H1 (cell line): ENCODE data around the gene ITSN1. TPM values are rescaled to one million over a fixed set of nuclear protein-coding genes. Genes with fewer than 3 reads are reported as not detected.

Source experiments
- CTCF ChIA-PET: fragments of 300-600 bp; sonication (Branson Sonifier 250); formaldehyde crosslinking; loops from one replicate; lab custom pipeline; 2021; ENCODE audit not compliant: partially characterized antibody; lab: Charles Lee
- POLR2A ChIA-PET: fragments of 300-600 bp; sonication (Branson Sonifier 250); formaldehyde crosslinking; loops from one replicate; lab custom pipeline; 2021; ENCODE audit warnings: inconsistent platforms; ENCODE audit not compliant: partially characterized antibody; lab: Charles Lee
- DNase-seq, 2 experiments: peaks; one replicate each; pipeline versions ENCODE4 v3.0.0 to v3.0.0-alpha.2; 2010 to 2022; ENCODE audit warnings: low spot score in 2 of 2, low read depth in 1 of 2, mixed read lengths in 1 of 2
- FAIRE-seq: peaks from 2 replicates; lab custom pipeline; 2011; peaks lifted over from hg19 to GRCh38; lab: Jason Lieb, UNC
- H2AFZ ChIP-seq: 2 replicates; pipeline ENCODE4 v1.8.1; 2012; ENCODE audit warnings: low read length, inconsistent platforms
- H2AK5ac ChIP-seq: 2 replicates; pipeline ENCODE4 v1.6.1; 2013; ENCODE audit warnings: low read depth, low read length
- H2BK120ac ChIP-seq: replicated peaks from 2 replicates; pipeline ENCODE3; 2013; ENCODE audit warnings: low read depth, low read length, inconsistent platforms
- H2BK12ac ChIP-seq: 2 replicates; pipeline ENCODE4 v1.6.1; 2013; ENCODE audit warnings: low read depth, low read length
- H2BK15ac ChIP-seq: 2 replicates; pipeline ENCODE4 v1.6.1; 2013; ENCODE audit warnings: low read length
- H2BK20ac ChIP-seq: 2 replicates; pipeline ENCODE4 v1.6.1; 2013; ENCODE audit warnings: low read length
- H2BK5ac ChIP-seq: 2 replicates; pipeline ENCODE4 v1.6.1; 2013; ENCODE audit warnings: low read depth, low read length
- H3K14ac ChIP-seq: 2 replicates; pipeline ENCODE4 v1.6.1; 2013; ENCODE audit warnings: inconsistent platforms; ENCODE audit not compliant: insufficient read length
- H3K18ac ChIP-seq: 2 replicates; pipeline ENCODE4 v1.6.1; 2013; ENCODE audit warnings: low read length; ENCODE audit errors: extremely low read depth
- H3K23ac ChIP-seq: 2 replicates; pipeline ENCODE4 v1.6.1; 2013; ENCODE audit warnings: inconsistent platforms; ENCODE audit not compliant: insufficient read length
- H3K23me2 ChIP-seq: 2 replicates; pipeline ENCODE4 v1.6.1; 2013; ENCODE audit warnings: low read depth, low read length
- H3K27ac ChIP-seq: 2 replicates; pipeline ENCODE4 v1.6.1; 2011; ENCODE audit warnings: low read depth, low read length, inconsistent platforms
- H3K27me3 ChIP-seq, 4 experiments: replicated peaks in 1 of 4; 1 replicate in 1 of 4; 2 replicates in 3 of 4; pipeline versions ENCODE4 v1.6.1 to v1.8.1; 2011 to 2013; ENCODE audit warnings: low read length in 3 of 4, mild to moderate bottlenecking in 3 of 4, inconsistent platforms in 2 of 4, mixed read lengths in 2 of 4, moderate library complexity in 1 of 4; ENCODE audit not compliant: control insufficient read depth in 3 of 4, insufficient read depth in 3 of 4; ENCODE audit errors: extremely low read depth in 1 of 4
- H3K36me3 ChIP-seq, 4 experiments: 2 replicates each; pipeline versions ENCODE4 v1.6.1 to v1.8.1; 2011 to 2013; ENCODE audit warnings: mild to moderate bottlenecking in 4 of 4, low read length in 3 of 4, moderate library complexity in 2 of 4, control low read depth in 1 of 4, inconsistent platforms in 1 of 4; ENCODE audit not compliant: insufficient read depth in 4 of 4, control insufficient read depth in 2 of 4
- H3K4ac ChIP-seq: replicated peaks from 2 replicates; pipeline ENCODE3; 2013; ENCODE audit warnings: low read length, low read depth, mixed read lengths, inconsistent platforms; ENCODE audit not compliant: insufficient read length
- H3K4me1 ChIP-seq, 4 experiments: replicated peaks in 1 of 4; 1 replicate in 1 of 4; 2 replicates in 3 of 4; pipeline versions ENCODE4 v1.6.1 to v1.8.1; 2011 to 2013; ENCODE audit warnings: low read length in 3 of 4, inconsistent platforms in 2 of 4, mixed read lengths in 1 of 4; ENCODE audit not compliant: insufficient read depth in 4 of 4, control insufficient read depth in 3 of 4
- H3K4me2 ChIP-seq, 2 experiments: 2 replicates each; pipeline versions ENCODE4 v1.6.1 to v1.8.1; 2011 to 2013; ENCODE audit warnings: low read depth in 2 of 2, low read length in 2 of 2, control low read depth in 1 of 2, inconsistent platforms in 1 of 2, mild to moderate bottlenecking in 1 of 2; ENCODE audit not compliant: insufficient read depth in 1 of 2
- H3K4me3 ChIP-seq, 4 experiments: fragments of 200-600, 300-600 bp in 1 of 4; sonication (generic), shearing (Covaris generic), sonication (Bioruptor Twin) in 1 of 4; 2 replicates each; pipeline versions ENCODE4 v1.5.1 to v1.8.1; 2011 to 2016; ENCODE audit warnings: low read length in 4 of 4, low read depth in 3 of 4, control low read depth in 2 of 4, inconsistent platforms in 2 of 4, mild to moderate bottlenecking in 2 of 4, mixed read lengths in 1 of 4, moderate library complexity in 1 of 4; ENCODE audit not compliant: insufficient read depth in 2 of 4; ENCODE audit errors: extremely low read depth in 1 of 4
- H3K56ac ChIP-seq: replicated peaks from 2 replicates; pipeline ENCODE3; 2013; ENCODE audit warnings: low read depth, mild to moderate bottlenecking, mixed read lengths, low read length, inconsistent platforms; ENCODE audit not compliant: insufficient read length
- H3K79me1 ChIP-seq: 2 replicates; pipeline ENCODE4 v1.6.1; 2013; ENCODE audit warnings: low read depth, low read length, control low read depth
- H3K79me2 ChIP-seq, 2 experiments: 2 replicates each; pipeline versions ENCODE4 v1.6.1 to v1.8.1; 2012 to 2013; ENCODE audit warnings: low read length in 2 of 2, mild to moderate bottlenecking in 2 of 2, inconsistent platforms in 1 of 2; ENCODE audit not compliant: insufficient read depth in 2 of 2, control insufficient read depth in 1 of 2
- H3K9ac ChIP-seq, 4 experiments: replicated peaks in 1 of 4; 1 replicate in 1 of 4; 2 replicates in 3 of 4; pipeline versions ENCODE4 v1.6.1 to v1.8.1; 2011 to 2013; ENCODE audit warnings: low read depth in 3 of 4, low read length in 3 of 4, control low read depth in 2 of 4, mild to moderate bottlenecking in 2 of 4, moderate library complexity in 2 of 4, inconsistent platforms in 1 of 4; ENCODE audit errors: extremely low read depth in 1 of 4
- H3K9me3 ChIP-seq, 2 experiments: 2 replicates each; pipeline versions ENCODE4 v1.6.1 to v1.8.1; 2012 to 2013; ENCODE audit warnings: mild to moderate bottlenecking in 2 of 2, moderate library complexity in 2 of 2, control low read depth in 1 of 2, inconsistent platforms in 1 of 2, low read depth in 1 of 2, low read length in 1 of 2, mixed read lengths in 1 of 2; ENCODE audit not compliant: insufficient read depth in 2 of 2
- H4K20me1 ChIP-seq, 2 experiments: replicated peaks in 1 of 2; 2 replicates each; pipeline versions ENCODE3 to v1.8.1; 2011 to 2013; ENCODE audit warnings: inconsistent platforms in 2 of 2, low read length in 2 of 2, mild to moderate bottlenecking in 1 of 2; ENCODE audit not compliant: insufficient read depth in 2 of 2, control insufficient read depth in 1 of 2
- H4K5ac ChIP-seq: 2 replicates; pipeline ENCODE4 v1.6.1; 2013; ENCODE audit warnings: low read length, low read depth, mixed read lengths, inconsistent platforms; ENCODE audit not compliant: insufficient read length
- H4K8ac ChIP-seq: 2 replicates; pipeline ENCODE4 v1.8.0; 2013; ENCODE audit warnings: mild to moderate bottlenecking, moderate library complexity, low read length, inconsistent platforms; ENCODE audit not compliant: insufficient read depth; ENCODE audit errors: extremely low read depth
- H4K91ac ChIP-seq: replicated peaks from 2 replicates; pipeline ENCODE3; 2013; ENCODE audit warnings: low read length, mixed read lengths, inconsistent platforms; ENCODE audit not compliant: insufficient read length
- ATF3 ChIP-seq: IDR thresholded peaks from 2 replicates; pipeline ENCODE4 v1.6.1; 2011; ENCODE audit warnings: low read depth, mild to moderate bottlenecking, low read length; ENCODE audit not compliant: insufficient read depth
- CHD1 ChIP-seq: IDR thresholded peaks from 2 replicates; pipeline ENCODE4 v1.6.1; 2012; ENCODE audit warnings: low read depth, low read length, improper control_type of control experiment
- EP300 ChIP-seq, 2 experiments: IDR thresholded peaks; 1 replicate in 1 of 2; 2 replicates in 1 of 2; pipeline ENCODE4 v1.6.1; 2011 to 2012; ENCODE audit warnings: low read depth in 2 of 2, low read length in 2 of 2, mild to moderate bottlenecking in 2 of 2, borderline replicate concordance in 1 of 2, inconsistent platforms in 1 of 2, moderate library complexity in 1 of 2
- JUN ChIP-seq: IDR thresholded peaks from 2 replicates; pipeline ENCODE4 v1.6.1; 2011; ENCODE audit warnings: low read depth, mild to moderate bottlenecking, improper control_type of control experiment, low read length
- JUND ChIP-seq: IDR thresholded peaks from 2 replicates; pipeline ENCODE4 v1.6.1; 2011; ENCODE audit warnings: mild to moderate bottlenecking, improper control_type of control experiment, low read length
- KDM5A ChIP-seq: fragments of 200-600 bp; IDR thresholded peaks from 2 replicates; pipeline ENCODE4 v1.7.1; 2012; ENCODE audit warnings: mild to moderate bottlenecking, low read length, inconsistent platforms, mixed read lengths
- WGBS, 2 experiments: shearing (Covaris generic) in 1 of 2; methylation state at CpG; one replicate each; pipeline versions ENCODE4 v1.1.6 to v1.1.7; 2013 to 2015; ENCODE audit warnings: low lambda C conversion rate in 2 of 2, mixed read lengths in 2 of 2, inconsistent platforms in 1 of 2, low coverage in 1 of 2, missing lambda C conversion rate in 1 of 2; ENCODE audit not compliant: insufficient replicate concordance in 2 of 2, insufficient coverage in 1 of 2, insufficient read length in 1 of 2; ENCODE audit errors: extremely low coverage in 1 of 2, missing lambda C conversion rate in 1 of 2; 5-methylcytosine and 5-hydroxymethylcytosine counted together
- polyA plus RNA-seq, 7 experiments: library from polyadenylated mRNA; depleted of rRNA in 3 of 7; stranded (reverse) in 5 of 7; unstranded in 2 of 7; fragments of >200 nt in 5 of 7; fragments of 200-250 nt in 2 of 7; gene quantifications; 1 replicate in 5 of 7; 2 replicates in 1 of 7; 4 replicates in 1 of 7; pipeline versions ENCODE4 v1.2.1 to v1.2.3, GENCODE V29; 2011 to 2013; ENCODE audit warnings: missing spikeins in 2 of 7, mixed read lengths in 2 of 7
- total RNA-seq: library from RNA; stranded (reverse); fragmentation: NEBNext Ultra II Directional; extraction: Animal tissue kit (Norgen Biotek cat#: 25700); gene quantifications from 2 replicates; pipeline ENCODE4 v1.2.1, GENCODE V29; 2021

Gene ITSN1
- total and polyA plus RNA-seq, 2 of the 8 experiments (the other 6 are each of a cell fraction or from before 2014, with no cell fraction given), result 60.8 to 78.1 TPM

- H3K14ac ChIP-seq, result no peak overlapping the region
- no peak overlapping the region for H3K23ac ChIP-seq
- no peak for DNase-seq
- H4K5ac ChIP-seq, result no peak overlapping the region
- H2BK20ac ChIP-seq, result no peak overlapping the region
- H3K4me1 ChIP-seq, result peaks cover 4 to 15% (median 9%) of the 10 kb centered on the region in 4 experiments; a peak in 6 of 7 replicates
- H3K36me3 ChIP-seq, result no peaks in the 10 kb centered on the region
- H3K4me3 ChIP-seq, result no peak overlapping the region
- no peak overlapping the region for H2BK5ac ChIP-seq
- H4K91ac ChIP-seq, result no peak overlapping the region
- no peak overlapping the region for H4K8ac ChIP-seq
- TF ChIP-seq EP300 (IDR thresholded peaks at IDR 0.05; ENCODE audit: borderline replicate concordance in 1 of 2, low read depth in 2 of 2, low read length in 2 of 2) (no peak), KDM5A (no peak), JUND (peak; percentile 71; the same call in 1 of the 2 replicates), JUN (peak; percentile 10; the same call in 1 of the 2 replicates), ATF3 (no peak), CHD1 (no peak)
- no peak overlapping the region for H3K27ac ChIP-seq
- POLR2A ChIA-PET, result interaction anchor here (2.5 kb wide), 1 partner anchor 11 kb away, joined by 10 read pairs; no protein-coding TSS in a partner anchor
- H3K27me3 ChIP-seq, result no peaks in the 10 kb centered on the region
- H3K9me3 ChIP-seq, result no peaks in the 10 kb centered on the region
- H2BK120ac ChIP-seq, result no peak overlapping the region
- H2AK5ac ChIP-seq, result peak overlapping the region; percentile 26; the same call in 1 of the 2 replicates
- FAIRE-seq, result no peak
- H3K23me2 ChIP-seq, result no peaks in the 10 kb centered on the region
- H3K4me2 ChIP-seq, result no peak overlapping the region
- no peak overlapping the region for H3K9ac ChIP-seq
- H3K18ac ChIP-seq, result no peak overlapping the region
- peaks cover 15 to 22% of the 10 kb centered on the region in 2 experiments for H4K20me1 ChIP-seq
- H3K4ac ChIP-seq, result no peak overlapping the region
- CTCF ChIA-PET, result interaction anchor here (0.7 kb wide), 1 partner anchor 62 kb away, joined by 3 read pairs; no protein-coding TSS in a partner anchor
- peaks cover 22 to 97% of the 10 kb centered on the region in 2 experiments for H3K79me2 ChIP-seq
- 84% methylated on average over 8 of the region's 8 CpGs; no CpG with 5 or more reads in 1 of the 2 experiments for WGBS, 2 experiments
- no peak overlapping the region for H2AFZ ChIP-seq
- H2BK12ac ChIP-seq, result no peak overlapping the region
- peaks cover 7% of the 10 kb centered on the region for H3K79me1 ChIP-seq
- no peak overlapping the region for H3K56ac ChIP-seq
- H2BK15ac ChIP-seq, result no peak overlapping the region
Measured at GRCh38 chr21:33655588-33656221, 13.4 kb downstream of the ITSN1 start.
